ENCODE measurements around the gene KIAA1328.
"Not testable (repeated sequence)": the region's sequence is repeated elsewhere in the genome, so short reads cannot be mapped to it uniquely, and the experiment has no call there.

DNA sequence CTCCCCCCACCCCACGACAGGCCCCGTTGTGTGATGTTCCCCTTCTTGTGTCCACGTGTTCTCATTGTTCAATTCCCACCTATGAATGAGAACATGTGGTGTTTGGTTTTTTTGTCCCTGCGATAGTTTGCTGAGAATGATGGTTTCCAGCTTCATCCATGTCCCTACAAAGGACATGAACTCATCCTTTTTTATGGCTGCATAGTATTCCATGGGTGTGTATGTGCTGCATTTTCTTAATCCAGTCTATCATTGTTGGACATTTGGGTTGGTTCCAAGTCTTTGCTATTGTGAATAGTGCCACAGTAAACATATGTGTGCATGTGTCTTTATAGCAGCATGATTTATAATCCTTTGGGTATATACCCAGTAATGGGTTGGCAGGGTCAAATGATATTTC is 80.4 kb downstream of the KIAA1328 start:
- not testable (repeated sequence) for TF ChIP-seq POLR2A, CTCF (IDR thresholded peaks at IDR 0.05)

All from lower leg skin (tissue), 3 donors.